ENCODE data around the gene PAM.

Gene PAM

GRCh38 chr5:102798104-102798785, 43.1 kb downstream of the PAM start:
- no peak overlapping the region for H3K27ac Mint-ChIP-seq
- no peaks in the 10 kb centered on the region for H3K36me3 Mint-ChIP-seq
- peaks cover 25% of the 10 kb centered on the region for H3K4me1 Mint-ChIP-seq
- CTCF ChIA-PET = interaction anchor here (1.2 to 1.6 kb wide), 2 partner anchors 11 to 419 kb away, joined by 3 read pairs; no protein-coding TSS in a partner anchor
- no peaks in the 10 kb centered on the region for H3K27me3 Mint-ChIP-seq
- DNase-seq = no peak
- H3K9me3 Mint-ChIP-seq = no peaks in the 10 kb centered on the region
- no peak overlapping the region for H3K4me3 Mint-ChIP-seq

GRCh38 chr5:102799017-102799416, 43.9 kb downstream of the PAM start:
- DNase-seq = no peak
- Mint-ChIP-seq H3K4me1 (peaks cover 25% of the 10 kb centered on the region), H3K36me3 (no peaks in the 10 kb centered on the region), H3K27me3 (no peaks in the 10 kb centered on the region), H3K4me3 (no peak overlapping the region), H3K9me3 (no peaks in the 10 kb centered on the region), H3K27ac (no peak overlapping the region)
- CTCF ChIA-PET = interaction anchor here (1.0 to 1.6 kb wide), 5 partner anchors 9 to 418 kb away, joined by 3 to 4 read pairs (median 3); no protein-coding TSS in a partner anchor

GRCh38 chr5:102800427-102800826, 45.3 kb downstream of the PAM start:
- Mint-ChIP-seq H3K27me3 (no peaks in the 10 kb centered on the region), H3K36me3 (no peaks in the 10 kb centered on the region), H3K4me3 (no peak overlapping the region), H3K9me3 (no peaks in the 10 kb centered on the region), H3K4me1 (peaks cover 25% of the 10 kb centered on the region), H3K27ac (no peak overlapping the region)
- CTCF ChIA-PET = interaction anchor here (0.8 to 1.5 kb wide), 3 partner anchors 9 to 119 kb away, joined by 3 to 4 read pairs (median 4); no protein-coding TSS in a partner anchor
- DNase-seq = no peak

GRCh38 chr5:102801371-102801770, 46.3 kb downstream of the PAM start:
- peak; percentile 49 for DNase-seq
- Mint-ChIP-seq H3K4me3 (no peak overlapping the region), H3K9me3 (no peaks in the 10 kb centered on the region), H3K36me3 (no peaks in the 10 kb centered on the region), H3K4me1 (peaks cover 22% of the 10 kb centered on the region), H3K27me3 (no peaks in the 10 kb centered on the region), H3K27ac (peak overlapping the region; percentile 8)
- CTCF ChIA-PET = interaction anchor here (0.8 to 1.5 kb wide), 2 partner anchors 10 to 20 kb away, joined by 3 to 4 read pairs; no protein-coding TSS in a partner anchor

- H3K27ac Mint-ChIP-seq = no peak overlapping the region
- H3K9me3 Mint-ChIP-seq = no peaks in the 10 kb centered on the region
- H3K4me3 Mint-ChIP-seq = no peak overlapping the region
Measured at GRCh38 chr5:102802708-102803458, 47.8 kb downstream of the PAM start.

GRCh38 chr5:102807878-102808502, 52.9 kb downstream of the PAM start:
- Mint-ChIP-seq H3K27ac (no peak overlapping the region), H3K9me3 (no peaks in the 10 kb centered on the region), H3K4me3 (no peak overlapping the region), H3K36me3 (no peaks in the 10 kb centered on the region), H3K4me1 (no peaks in the 10 kb centered on the region), H3K27me3 (no peaks in the 10 kb centered on the region)
- no peak for DNase-seq
- CTCF ChIA-PET = interaction anchor here (0.8 kb wide), 1 partner anchor 17 kb away, joined by 3 read pairs; no protein-coding TSS in a partner anchor

More at GRCh38 chr5:102802708-102803458, 47.8 kb downstream of the PAM start:
- H3K4me1 Mint-ChIP-seq = peaks cover 19% of the 10 kb centered on the region
- no peaks in the 10 kb centered on the region for H3K36me3 Mint-ChIP-seq
- no peaks in the 10 kb centered on the region for H3K27me3 Mint-ChIP-seq
- CTCF ChIA-PET = no interaction called here
- DNase-seq = no peak

GRCh38 chr5:102809033-102809432, 53.9 kb downstream of the PAM start:
- CTCF ChIA-PET = no interaction called here
- Mint-ChIP-seq H3K4me3 (no peak overlapping the region), H3K27me3 (no peaks in the 10 kb centered on the region), H3K36me3 (no peaks in the 10 kb centered on the region), H3K27ac (no peak overlapping the region), H3K4me1 (no peaks in the 10 kb centered on the region), H3K9me3 (no peaks in the 10 kb centered on the region)
- DNase-seq = no peak

- Mint-ChIP-seq H3K4me1 (peaks cover 8% of the 10 kb centered on the region), H3K27me3 (no peaks in the 10 kb centered on the region), H3K9me3 (no peaks in the 10 kb centered on the region), H3K4me3 (no peak overlapping the region), H3K27ac (no peak overlapping the region), H3K36me3 (no peaks in the 10 kb centered on the region)
- CTCF ChIA-PET = no interaction called here
- no peak for DNase-seq
Measured at GRCh38 chr5:102811972-102812371, 56.9 kb downstream of the PAM start.

GRCh38 chr5:102813740-102814139, 58.6 kb downstream of the PAM start:
- CTCF ChIA-PET = no interaction called here
- Mint-ChIP-seq H3K4me1 (peaks cover 8% of the 10 kb centered on the region), H3K9me3 (no peaks in the 10 kb centered on the region), H3K27me3 (no peaks in the 10 kb centered on the region), H3K27ac (no peak overlapping the region), H3K36me3 (no peaks in the 10 kb centered on the region), H3K4me3 (no peak overlapping the region)
- DNase-seq = no peak

- Mint-ChIP-seq H3K36me3 (no peaks in the 10 kb centered on the region), H3K4me3 (no peak overlapping the region), H3K27ac (no peak overlapping the region), H3K4me1 (peaks cover 8% of the 10 kb centered on the region), H3K27me3 (no peaks in the 10 kb centered on the region), H3K9me3 (no peaks in the 10 kb centered on the region)
- no peak for DNase-seq
- CTCF ChIA-PET = no interaction called here
Measured at GRCh38 chr5:102815084-102815483, 60.0 kb downstream of the PAM start.

GRCh38 chr5:102815540-102816332, 60.6 kb downstream of the PAM start:
- DNase-seq = no peak
- no peak overlapping the region for H3K4me3 Mint-ChIP-seq
- peaks cover 8% of the 10 kb centered on the region for H3K4me1 Mint-ChIP-seq
- H3K36me3 Mint-ChIP-seq = no peaks in the 10 kb centered on the region
- H3K27me3 Mint-ChIP-seq = no peaks in the 10 kb centered on the region
- no peak overlapping the region for H3K27ac Mint-ChIP-seq
- no peaks in the 10 kb centered on the region for H3K9me3 Mint-ChIP-seq
- CTCF ChIA-PET = no interaction called here

GRCh38 chr5:102818345-102818744, 63.2 kb downstream of the PAM start:
- CTCF ChIA-PET = no interaction called here

GRCh38 chr5:102818934-102819333, 63.8 kb downstream of the PAM start:
- H3K4me3 Mint-ChIP-seq = no peak overlapping the region
- H3K36me3 Mint-ChIP-seq = no peaks in the 10 kb centered on the region
- CTCF ChIA-PET = no interaction called here
- H3K4me1 Mint-ChIP-seq = peaks cover 8% of the 10 kb centered on the region
- no peaks in the 10 kb centered on the region for H3K27me3 Mint-ChIP-seq
- DNase-seq = no peak
- no peak overlapping the region for H3K27ac Mint-ChIP-seq
- H3K9me3 Mint-ChIP-seq = no peaks in the 10 kb centered on the region

More at GRCh38 chr5:102818345-102818744, 63.2 kb downstream of the PAM start:
- H3K27ac Mint-ChIP-seq = no peak overlapping the region
- H3K4me3 Mint-ChIP-seq = no peak overlapping the region
- H3K9me3 Mint-ChIP-seq = no peaks in the 10 kb centered on the region
- H3K27me3 Mint-ChIP-seq = no peaks in the 10 kb centered on the region
- H3K4me1 Mint-ChIP-seq = peaks cover 8% of the 10 kb centered on the region
- no peaks in the 10 kb centered on the region for H3K36me3 Mint-ChIP-seq
- DNase-seq = no peak

GRCh38 chr5:102819634-102820033, 64.5 kb downstream of the PAM start:
- no peaks in the 10 kb centered on the region for H3K36me3 Mint-ChIP-seq
- H3K9me3 Mint-ChIP-seq = no peaks in the 10 kb centered on the region
- H3K27me3 Mint-ChIP-seq = no peaks in the 10 kb centered on the region
- peaks cover 8% of the 10 kb centered on the region for H3K4me1 Mint-ChIP-seq
- no peak for DNase-seq
- CTCF ChIA-PET = interaction anchor here (0.7 kb wide), 1 partner anchor 19 kb away, joined by 3 read pairs; no protein-coding TSS in a partner anchor
- no peak overlapping the region for H3K4me3 Mint-ChIP-seq
- H3K27ac Mint-ChIP-seq = no peak overlapping the region

All from activated naive CD4-positive, alpha-beta T cell treated with anti-CD3 and anti-CD28 coated beads, Interleukin-2, amount 10 ng/mL, durations not matched to agents 7 days and 5 days (primary cell).